GM15510 (cell line): Measurements from ENCODE around the gene PXK.

Experiments used
- POLR2A ChIP-seq: IDR thresholded peaks from 3 replicates; pipeline ENCODE4 v1.6.1; 2011; ENCODE audit warnings: borderline replicate concordance; ENCODE audit not compliant: insufficient read length; ENCODE audit errors: extremely low read depth

The PXK gene

GRCh38 chr3:58471025-58471887, 138.6 kb downstream of the PXK start:
- no peak for TF ChIP-seq POLR2A

GRCh38 chr3:58473275-58473674, 140.6 kb downstream of the PXK start:
- no peak for TF ChIP-seq POLR2A

- TF ChIP-seq POLR2A = no peak
Measured at GRCh38 chr3:58474348-58474911, 141.7 kb downstream of the PXK start.

GRCh38 chr3:58474967-58475578, 142.4 kb downstream of the PXK start:
- TF ChIP-seq POLR2A = no peak
